GM19099 (cell line): ENCODE measurements around the gene UBAC2.

Experiments
- POLR2A ChIP-seq: IDR thresholded peaks from 3 replicates; pipeline ENCODE4 v1.6.1; 2011; ENCODE audit warnings: low read depth; ENCODE audit not compliant: insufficient read length; ENCODE audit errors: extremely low read depth

The UBAC2 gene

DNA sequence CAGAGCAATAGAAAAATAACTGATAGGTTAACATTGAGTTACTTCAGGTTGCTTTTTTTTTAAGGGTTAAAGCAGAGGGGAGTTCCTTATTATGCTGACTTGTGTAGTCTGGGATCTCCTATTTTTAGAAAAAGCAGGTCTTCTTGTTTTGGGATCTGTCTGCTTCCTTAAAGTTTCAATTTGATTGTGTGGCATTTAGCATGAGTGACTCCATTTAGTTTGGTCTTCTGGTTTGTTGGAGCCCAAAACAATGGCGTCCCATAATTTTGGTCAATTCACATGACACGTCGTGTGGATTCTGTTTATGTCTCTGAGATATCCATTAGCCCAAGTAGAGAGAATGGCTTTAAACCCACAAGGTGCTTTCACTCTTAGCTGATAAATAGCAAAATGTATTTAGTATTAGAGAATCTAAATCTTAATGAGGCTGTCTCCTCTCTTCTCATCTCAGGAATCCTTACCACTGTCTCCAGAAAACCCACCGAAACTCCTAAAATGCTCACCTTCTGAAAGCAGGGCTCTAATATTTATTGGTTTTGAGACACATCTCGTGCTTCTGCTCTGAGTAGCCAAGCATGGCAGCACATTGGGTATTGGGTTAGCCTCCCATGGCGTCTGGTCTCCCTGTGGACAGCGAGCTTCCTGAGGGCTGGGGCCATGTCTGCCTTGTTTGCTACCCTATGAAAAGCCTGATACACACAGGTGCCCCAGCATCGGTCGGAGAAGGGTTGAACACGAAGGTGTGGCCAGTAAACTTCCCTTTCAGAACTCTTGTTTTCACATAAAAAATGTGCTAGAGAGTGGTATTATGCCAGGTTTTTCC, 173.7 kb downstream of the UBAC2 start:
- TF ChIP-seq POLR2A: no peak

DNA sequence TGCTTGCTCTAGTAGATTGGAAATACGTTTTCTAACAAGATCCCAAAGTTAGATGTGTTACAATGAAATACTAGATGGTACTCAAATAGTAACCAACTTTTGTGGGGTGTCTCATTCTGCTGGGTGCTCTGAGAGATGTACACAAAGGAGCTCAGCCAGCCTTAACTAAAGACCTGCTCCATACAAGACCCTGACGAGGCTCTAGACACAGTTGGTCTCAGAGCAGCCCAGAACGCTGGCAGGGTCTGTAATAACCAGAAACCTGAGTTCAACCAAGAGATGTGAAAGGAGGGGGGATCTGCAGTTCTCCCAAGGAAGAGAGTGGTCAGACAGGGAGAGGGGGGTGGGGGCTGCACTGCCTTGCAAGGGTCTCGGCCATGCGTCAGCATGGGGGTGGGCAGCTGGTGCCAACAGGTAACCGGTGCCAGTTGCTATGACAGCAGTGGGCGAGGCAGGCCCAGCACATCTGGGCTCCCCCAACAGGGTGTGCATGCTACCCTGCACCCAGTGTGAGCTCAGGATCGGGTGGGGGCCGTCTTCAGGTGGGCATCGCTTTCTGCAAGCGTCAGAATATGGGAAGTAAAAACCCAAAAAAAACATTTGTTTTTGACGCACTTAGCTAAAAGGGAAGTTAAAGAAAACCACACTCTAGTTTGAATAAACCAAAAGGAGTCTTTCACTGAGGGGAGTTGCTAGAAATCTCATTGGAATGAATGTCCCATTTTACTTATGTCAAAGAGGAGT, 174.5 kb downstream of the UBAC2 start:
- no peak for TF ChIP-seq POLR2A

DNA sequence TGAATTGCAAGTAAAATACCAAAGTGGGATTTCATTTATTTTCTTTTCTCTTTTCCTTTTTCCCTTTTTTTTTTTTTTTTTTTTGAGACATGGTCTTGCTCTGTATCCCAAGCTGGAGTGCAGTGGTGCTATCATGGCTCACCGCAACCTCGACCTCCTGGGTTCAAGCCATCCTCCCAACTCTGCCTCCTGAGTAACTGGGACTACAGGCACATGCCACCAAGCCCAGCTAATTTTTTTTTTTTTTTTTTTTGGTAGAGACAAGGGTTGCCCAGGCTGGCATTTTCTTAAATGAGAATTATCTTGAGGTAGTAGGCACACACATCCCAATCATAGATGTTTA, 175.1 kb downstream of the UBAC2 start:
- TF ChIP-seq POLR2A: no peak

DNA sequence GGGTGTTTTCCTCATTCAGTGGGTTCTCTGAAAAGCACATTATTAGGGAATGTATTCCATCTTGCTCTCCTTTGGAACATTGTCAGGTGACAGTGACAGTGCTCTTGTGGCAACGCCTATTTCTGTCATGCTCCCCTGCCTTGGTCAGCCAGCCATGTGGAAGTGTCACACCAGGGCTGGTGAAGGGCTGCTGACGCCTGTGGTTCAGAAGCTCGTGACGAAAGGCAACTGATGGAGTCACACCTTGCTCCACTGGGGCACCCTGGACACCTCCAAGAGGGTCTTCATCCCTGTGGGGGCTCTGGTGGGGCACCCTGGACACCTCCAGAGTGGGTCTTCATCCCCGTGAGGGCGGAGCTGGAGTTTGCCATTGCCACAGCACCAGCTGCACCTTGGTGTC, 175.5 kb downstream of the UBAC2 start:
- peak; percentile 6 for TF ChIP-seq POLR2A

DNA sequence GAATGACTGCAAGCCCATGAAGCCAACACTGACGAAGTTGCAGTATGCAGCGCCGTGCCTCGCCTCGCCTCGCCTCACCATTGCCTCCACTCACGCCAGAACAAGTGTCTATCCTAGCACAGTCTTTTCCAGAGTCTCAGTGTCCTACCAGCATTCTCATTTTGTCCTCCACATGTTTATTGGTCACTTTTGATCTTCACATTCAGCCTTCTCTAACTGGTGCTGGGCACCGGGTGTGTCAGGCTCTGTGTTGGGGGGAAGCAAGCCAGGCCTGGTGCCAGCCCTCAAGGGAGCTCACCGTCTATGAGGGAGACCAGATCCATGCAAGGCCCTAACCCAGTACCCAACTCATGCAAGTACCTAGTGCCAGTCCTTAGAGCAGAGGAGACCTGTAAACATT, 176.3 kb downstream of the UBAC2 start:
- TF ChIP-seq POLR2A: no peak

DNA sequence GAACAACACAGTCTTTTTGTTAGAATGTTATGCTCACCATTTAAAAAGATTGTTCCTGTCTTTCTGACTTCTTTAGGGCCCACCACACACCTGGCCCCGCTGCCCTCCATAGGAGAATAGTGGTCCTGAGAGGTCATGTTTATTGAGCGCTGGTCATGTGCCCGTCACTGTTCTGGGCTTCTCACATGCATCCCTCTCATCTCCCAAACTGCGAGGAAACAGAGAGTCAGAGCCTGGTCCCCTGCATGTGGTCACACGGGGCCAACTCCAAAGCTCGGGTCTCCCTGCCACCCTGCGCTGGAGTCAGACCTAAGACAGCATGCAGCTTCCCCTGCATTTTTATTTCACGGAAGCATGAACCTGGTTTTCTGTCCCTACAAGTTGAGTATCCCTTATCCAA, 177.0 kb downstream of the UBAC2 start:
- no peak for TF ChIP-seq POLR2A

DNA sequence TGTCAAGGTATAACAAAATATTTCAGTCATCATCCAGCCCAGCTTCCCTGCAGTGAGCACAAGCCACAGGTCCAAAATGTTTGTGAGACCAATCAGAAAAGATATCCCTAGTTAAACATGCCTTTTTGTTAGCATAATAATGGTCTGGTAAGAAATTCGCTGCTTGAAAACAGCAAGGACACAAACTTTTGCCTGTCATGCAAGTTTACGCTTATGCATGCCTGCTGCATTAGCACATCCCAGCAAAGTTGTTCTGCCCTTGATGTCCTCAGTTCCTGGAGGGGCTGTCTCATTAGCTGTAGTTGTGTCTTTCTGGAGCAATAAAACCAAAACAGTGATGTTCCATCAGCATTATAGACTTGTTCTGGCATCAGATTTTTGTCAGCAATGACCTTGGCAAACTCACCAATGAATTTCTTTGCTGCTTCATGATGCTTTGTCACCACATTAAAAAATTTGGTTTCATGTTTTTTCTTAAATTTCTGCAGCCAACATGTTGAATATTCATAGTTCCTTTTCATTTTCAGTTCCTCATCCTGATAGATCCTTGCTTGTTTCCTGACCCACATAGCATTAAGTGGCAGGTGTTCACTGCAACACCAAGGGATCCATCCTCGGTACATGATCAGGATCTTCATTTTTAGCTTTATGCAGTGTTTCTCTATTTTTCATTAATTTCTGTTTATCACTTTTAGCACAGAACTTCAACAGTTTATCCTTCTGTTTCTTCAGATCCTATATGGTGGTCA, 178.5 kb downstream of the UBAC2 start:
- TF ChIP-seq POLR2A: no peak

DNA sequence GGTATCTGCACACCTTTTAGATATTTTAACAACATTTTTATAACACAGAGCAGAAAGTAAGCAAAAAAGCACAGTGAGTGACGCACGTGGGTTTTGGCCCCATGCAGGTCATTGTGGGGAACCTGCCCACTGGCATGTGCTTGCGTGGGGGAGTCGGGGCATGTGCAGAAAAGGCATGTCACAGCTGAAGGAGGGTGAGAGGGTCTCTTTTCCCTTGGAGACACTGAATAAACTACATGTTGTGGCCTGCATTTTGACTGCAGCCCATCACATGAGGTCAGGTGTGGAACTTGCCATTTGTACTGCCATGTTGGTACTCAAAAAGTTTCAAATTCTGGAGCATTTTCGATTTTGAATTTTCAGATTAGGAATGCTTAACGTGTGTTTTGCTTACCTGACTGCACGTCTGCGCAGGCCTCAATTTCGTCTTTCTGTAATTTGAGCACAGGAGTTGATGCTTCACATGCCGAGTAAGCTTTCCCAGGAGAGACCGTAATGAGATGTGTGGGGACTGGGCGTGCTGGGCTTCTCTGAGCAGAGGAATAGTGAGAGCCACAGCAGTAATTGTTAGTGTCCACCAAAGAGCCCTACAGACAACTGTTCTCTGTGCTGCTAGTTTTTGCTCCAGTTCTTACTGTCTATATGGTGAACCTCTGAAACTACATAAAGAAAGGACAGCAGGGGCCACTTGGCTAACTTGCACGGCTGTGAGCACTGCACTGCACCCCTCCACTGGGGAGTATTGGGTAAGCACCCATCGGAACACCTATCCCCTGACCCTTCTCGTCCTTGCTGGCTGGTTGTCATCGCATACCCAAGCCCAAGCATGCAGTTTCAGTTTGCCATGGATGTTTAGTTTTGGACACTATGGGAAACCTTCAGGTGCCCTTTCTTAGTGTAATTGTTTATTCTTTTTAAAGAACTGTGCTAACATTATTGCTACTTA, 179.5 kb downstream of the UBAC2 start:
- TF ChIP-seq POLR2A: no peak

DNA sequence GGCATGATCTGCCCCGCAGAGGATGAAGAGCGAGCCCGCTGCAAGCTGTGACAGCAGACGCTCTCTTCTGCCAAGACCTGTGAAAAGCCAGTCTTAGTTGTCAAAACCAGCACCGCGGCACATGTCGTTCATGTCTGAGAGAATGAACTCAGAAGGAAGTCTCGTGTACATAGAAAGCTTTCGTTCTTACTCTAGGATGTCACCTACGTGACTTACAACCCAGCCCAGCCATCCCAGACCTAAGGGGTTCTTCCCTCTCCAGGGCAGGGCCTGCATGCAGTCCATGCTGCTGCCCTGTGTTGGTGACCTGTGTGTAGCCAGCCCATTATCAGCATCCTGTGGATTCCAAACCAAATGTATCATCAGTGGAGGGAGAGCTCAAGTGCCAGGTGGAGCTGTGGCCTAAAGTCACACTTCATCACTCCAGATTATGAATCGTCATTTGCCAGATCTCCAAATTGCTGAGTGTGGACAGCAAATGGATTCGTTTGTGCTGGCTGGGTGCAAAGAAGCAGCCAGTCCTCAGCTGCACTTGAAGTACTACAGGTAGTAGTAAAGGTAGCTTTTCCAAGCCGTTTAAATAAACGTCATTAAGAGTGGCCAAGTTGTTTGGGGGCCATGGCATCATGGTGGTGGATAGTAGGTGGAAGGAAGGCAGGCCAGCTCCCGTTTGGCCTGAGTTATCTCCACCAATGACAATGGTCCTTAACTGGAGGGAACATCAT, 180.4 kb downstream of the UBAC2 start:
- TF ChIP-seq POLR2A: no peak

DNA sequence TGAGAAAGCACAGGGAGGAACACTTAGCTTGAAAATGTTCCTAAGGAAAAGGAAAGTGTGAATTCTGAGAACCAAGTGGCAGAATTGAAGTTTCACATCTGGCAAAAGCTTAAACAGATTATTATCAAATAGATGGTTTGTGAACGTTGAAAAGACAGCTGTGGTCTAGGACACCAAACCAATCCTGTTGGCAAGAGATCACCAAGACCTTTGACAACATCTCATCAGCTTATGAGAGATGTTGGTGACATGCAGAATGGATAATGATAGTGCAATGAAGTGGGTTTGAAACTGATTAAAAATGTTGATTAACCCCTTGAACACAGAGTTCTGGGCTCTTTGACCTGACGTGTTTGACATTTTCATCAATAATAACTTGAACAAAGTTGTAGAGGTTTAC, 181.1 kb downstream of the UBAC2 start:
- no peak for TF ChIP-seq POLR2A

DNA sequence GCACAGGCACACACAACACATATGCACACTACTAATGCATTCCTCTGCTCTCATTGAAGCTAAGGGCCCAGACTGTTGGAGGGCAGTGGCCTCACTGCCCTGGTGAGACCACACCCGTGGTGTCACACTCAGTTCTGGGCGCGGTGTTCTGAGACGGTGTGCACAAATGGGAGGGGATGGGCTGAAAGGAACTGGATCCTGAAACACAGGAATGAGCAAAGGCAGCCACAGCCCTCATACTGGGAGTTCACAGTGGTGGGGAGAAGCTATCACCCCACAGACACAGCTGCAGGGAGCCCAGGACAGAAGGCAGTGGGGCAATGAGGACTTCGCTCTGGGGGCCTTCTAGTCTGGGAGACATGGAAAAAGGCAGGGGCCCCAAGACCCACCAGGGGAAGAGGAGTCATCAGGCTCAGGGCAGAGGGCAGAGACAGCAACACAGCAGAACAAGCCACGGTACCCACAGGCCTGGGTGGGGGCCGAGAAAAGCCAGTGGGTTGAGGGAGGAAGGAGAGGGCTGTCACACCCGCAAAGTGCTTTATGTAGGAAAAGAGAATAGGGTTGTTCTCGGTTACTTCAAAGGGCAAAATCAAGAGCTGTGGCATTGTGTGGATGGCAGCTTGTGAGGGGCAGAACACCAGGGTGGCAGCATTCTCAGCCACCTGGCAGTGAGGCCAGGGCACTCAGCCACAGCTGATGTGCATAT, 181.9 kb downstream of the UBAC2 start:
- no peak for TF ChIP-seq POLR2A

DNA sequence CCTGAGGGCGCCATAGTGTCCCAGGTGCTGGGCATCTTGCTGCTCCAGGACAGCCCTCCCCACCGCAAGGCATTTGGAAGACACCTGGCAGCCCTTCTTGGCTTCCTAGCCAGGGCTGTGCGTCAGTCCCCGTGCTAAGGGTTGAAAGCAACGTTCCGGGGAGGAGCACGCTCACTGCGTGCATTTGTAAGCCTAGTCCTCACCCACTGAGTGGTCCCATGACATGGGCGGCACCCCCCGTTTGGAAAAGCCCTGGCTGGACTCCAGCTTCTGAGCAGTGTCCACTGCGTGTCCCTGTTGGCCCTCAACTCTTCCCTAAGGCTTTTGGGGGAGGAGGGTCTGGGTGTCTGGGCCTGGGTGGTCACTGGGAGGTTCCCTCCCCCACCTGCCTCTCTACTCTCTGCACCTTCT, 182.9 kb downstream of the UBAC2 start:
- no peak for TF ChIP-seq POLR2A

DNA sequence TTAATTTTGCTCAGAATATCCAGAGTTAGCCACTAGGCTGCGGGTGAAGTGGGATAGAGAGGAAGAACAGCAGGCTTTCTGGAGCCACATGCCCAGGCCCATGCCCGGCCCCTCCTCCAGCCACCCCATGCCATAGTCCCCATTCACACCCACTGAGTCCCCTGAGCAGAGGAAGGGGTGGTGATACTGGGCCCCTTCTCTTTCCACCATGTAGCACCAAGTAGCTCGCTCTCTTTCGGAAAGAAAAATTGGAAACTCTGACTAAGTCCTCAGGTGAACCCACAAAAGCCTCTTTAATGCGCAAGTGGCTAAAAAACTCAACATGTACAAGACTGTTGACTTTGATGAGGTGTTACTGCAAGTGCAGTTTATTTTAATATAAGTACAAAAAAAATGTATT, 183.3 kb downstream of the UBAC2 start:
- no peak for TF ChIP-seq POLR2A
